ENCODE measurements around the gene TBCC. TPM values are rescaled to one million over a fixed set of nuclear protein-coding genes. Genes with fewer than 3 reads are reported as not detected.
"Not testable (repeated sequence)": the region's sequence is repeated elsewhere in the genome, so short reads cannot be mapped to it uniquely, and the experiment has no call there.

The TBCC gene
- total RNA-seq, 4 donors from 2014 or later: 32.0 to 44.2 (median 37.4) TPM

DNA sequence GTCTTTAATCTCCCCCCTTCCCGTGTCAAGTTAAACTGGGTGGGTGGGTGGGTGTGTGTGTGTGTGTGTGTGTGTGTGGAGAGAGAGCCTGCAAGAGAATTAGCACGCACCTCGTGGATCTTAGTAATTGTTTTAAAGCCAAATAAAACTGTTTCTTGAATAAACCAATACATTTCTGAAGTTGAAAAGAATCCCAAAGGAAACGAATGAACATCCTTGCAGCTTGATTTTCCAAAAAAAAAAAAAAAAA lies 35.6 kb upstream of the TBCC start:
- TF ChIP-seq EP300 (IDR thresholded peaks at IDR 0.05) (no peak), POLR2AphosphoS5 (IDR thresholded peaks at IDR 0.05) (no peak), POLR2A (IDR thresholded peaks at IDR 0.05) (no peak)
- TF ChIP-seq, protein P1, sequence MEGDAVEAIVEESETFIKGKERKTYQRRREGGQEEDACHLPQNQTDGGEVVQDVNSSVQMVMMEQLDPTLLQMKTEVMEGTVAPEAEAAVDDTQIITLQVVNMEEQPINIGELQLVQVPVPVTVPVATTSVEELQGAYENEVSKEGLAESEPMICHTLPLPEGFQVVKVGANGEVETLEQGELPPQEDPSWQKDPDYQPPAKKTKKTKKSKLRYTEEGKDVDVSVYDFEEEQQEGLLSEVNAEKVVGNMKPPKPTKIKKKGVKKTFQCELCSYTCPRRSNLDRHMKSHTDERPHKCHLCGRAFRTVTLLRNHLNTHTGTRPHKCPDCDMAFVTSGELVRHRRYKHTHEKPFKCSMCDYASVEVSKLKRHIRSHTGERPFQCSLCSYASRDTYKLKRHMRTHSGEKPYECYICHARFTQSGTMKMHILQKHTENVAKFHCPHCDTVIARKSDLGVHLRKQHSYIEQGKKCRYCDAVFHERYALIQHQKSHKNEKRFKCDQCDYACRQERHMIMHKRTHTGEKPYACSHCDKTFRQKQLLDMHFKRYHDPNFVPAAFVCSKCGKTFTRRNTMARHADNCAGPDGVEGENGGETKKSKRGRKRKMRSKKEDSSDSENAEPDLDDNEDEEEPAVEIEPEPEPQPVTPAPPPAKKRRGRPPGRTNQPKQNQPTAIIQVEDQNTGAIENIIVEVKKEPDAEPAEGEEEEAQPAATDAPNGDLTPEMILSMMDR (IDR thresholded peaks at IDR 0.05): no peak
- WGBS, 2 donors (ENCODE audit: low coverage in 1 of 2): 0% methylated on average over 4 of the region's 4 CpGs
- Histone ChIP-seq H3K9me3 (no peaks in the 10 kb centered on the region), H3K4me1 (peaks cover 0 to 50% (median 13%) of the 10 kb centered on the region in 3 donors), H3K4me3 (peak overlapping the region; percentile 63 to 79), H3K36me3 (no peaks in the 10 kb centered on the region), H3K27me3 (no peaks in the 10 kb centered on the region), H3K27ac (peak overlapping the region; percentile 93 to 100 (median 98))
- no peak for ATAC-seq

DNA sequence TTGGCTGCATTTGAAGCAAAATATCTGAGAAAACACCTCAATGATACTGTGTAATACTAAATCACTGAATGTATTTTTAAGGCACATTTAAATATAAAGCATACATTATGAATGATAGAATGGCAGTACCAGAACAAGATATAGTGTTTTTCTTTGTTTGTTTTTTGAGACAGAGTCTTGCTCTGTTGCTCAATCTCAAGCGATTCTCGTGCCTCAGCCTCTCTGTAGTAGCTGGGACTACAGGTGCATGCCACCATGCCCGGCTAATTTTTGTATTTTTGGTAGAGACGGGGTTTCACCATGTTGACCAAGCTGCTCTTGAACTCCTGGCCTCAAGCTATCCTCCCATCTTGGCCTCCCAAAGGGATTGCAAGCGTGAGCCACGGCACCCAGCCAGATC lies 33.6 kb upstream of the TBCC start:
- Histone ChIP-seq H3K4me1 (peaks cover 0 to 30% (median 6%) of the 10 kb centered on the region in 3 donors), H3K9me3 (no peaks in the 10 kb centered on the region), H3K4me3 (no peak overlapping the region), H3K36me3 (no peaks in the 10 kb centered on the region), H3K27me3 (no peaks in the 10 kb centered on the region), H3K27ac (peak overlapping the region in 1 of 4 donors; percentile 3)
- 82 to 98% methylated on average over 6 of the region's 6 CpGs for WGBS, 2 donors (ENCODE audit: low coverage in 1 of 2)
- TF ChIP-seq POLR2AphosphoS5 (IDR thresholded peaks at IDR 0.05): no peak
- TF ChIP-seq, protein P1 (IDR thresholded peaks at IDR 0.05): no peak
- TF ChIP-seq EP300 (IDR thresholded peaks at IDR 0.05): no peak
- no peak for TF ChIP-seq POLR2A (IDR thresholded peaks at IDR 0.05)
- ATAC-seq: no peak

DNA sequence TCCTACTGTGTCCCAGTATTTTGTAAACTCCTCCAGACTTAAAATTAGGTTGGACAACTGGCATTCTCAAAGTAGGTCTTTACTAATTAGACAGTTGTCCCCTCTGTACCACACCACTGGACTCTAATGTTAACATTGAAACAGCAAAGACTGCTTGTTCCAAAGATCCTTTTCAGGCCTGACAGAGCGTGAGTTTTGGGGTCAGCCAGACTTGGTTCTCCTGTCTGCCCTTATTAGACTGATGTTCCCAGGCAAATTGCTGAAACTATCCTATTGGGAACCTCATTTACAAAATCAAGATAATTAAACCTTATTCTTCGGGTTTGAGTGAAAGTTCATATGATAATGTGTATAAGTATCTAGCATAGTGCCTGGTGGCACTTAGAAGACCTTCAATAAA lies 32.2 kb upstream of the TBCC start:
- no peak for ATAC-seq
- no peak for TF ChIP-seq EP300 (IDR thresholded peaks at IDR 0.05)
- no peak for TF ChIP-seq POLR2A (IDR thresholded peaks at IDR 0.05)
- no peak for TF ChIP-seq POLR2AphosphoS5 (IDR thresholded peaks at IDR 0.05)
- TF ChIP-seq, protein P1 (IDR thresholded peaks at IDR 0.05): no peak
- Histone ChIP-seq H3K4me1 (peaks cover 0 to 30% (median 6%) of the 10 kb centered on the region in 3 donors), H3K36me3 (no peaks in the 10 kb centered on the region), H3K27me3 (no peaks in the 10 kb centered on the region), H3K27ac (no peak overlapping the region), H3K9me3 (no peaks in the 10 kb centered on the region), H3K4me3 (no peak overlapping the region)
- 85 to 100% methylated on average over 1 to 2 of the region's 2 CpGs for WGBS, 2 donors (ENCODE audit: low coverage in 1 of 2)

DNA sequence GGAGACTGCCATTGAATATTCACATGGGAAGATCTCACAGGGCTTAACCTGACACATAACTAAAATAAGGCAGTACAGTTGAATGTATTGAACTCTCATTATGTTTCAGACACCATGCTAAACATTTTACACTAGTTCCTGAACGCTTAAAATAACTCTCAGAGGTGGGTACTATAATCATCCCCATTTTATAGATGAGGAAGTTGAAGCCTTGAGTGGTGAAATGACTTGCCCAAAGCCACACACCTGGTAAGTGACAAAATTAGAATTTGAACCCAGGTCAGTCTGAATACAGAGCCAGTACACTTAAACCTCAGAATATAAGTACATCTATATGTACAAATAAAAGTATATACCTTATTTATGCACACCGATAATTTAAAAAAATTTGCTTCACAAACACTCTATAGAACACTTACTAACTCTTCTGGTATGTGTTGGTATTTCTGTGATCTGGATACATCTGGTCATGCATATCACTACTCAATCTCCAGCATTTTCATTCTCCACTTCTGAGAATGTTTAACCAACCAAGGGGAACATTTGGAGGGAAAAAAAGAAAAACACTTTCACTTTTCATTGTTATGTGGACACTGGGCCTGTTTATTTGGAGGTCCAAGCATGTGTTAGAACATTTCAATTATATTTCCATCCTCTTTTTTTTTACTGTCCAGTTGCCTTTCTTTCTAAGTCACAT lies 31.4 kb upstream of the TBCC start:
- Histone ChIP-seq H3K9me3 (no peaks in the 10 kb centered on the region), H3K27ac (no peak overlapping the region), H3K4me3 (no peak overlapping the region), H3K4me1 (peaks cover 0 to 30% (median 6%) of the 10 kb centered on the region in 3 donors), H3K27me3 (no peaks in the 10 kb centered on the region), H3K36me3 (no peaks in the 10 kb centered on the region)
- no peak for ATAC-seq
- TF ChIP-seq POLR2AphosphoS5 (IDR thresholded peaks at IDR 0.05): no peak
- no peak for TF ChIP-seq POLR2A (IDR thresholded peaks at IDR 0.05)
- TF ChIP-seq, protein P1 (IDR thresholded peaks at IDR 0.05): no peak
- no peak for TF ChIP-seq EP300 (IDR thresholded peaks at IDR 0.05)
- WGBS, 2 donors (ENCODE audit: low coverage in 1 of 2): 96 to 100% methylated on average over 2 of the region's 2 CpGs

DNA sequence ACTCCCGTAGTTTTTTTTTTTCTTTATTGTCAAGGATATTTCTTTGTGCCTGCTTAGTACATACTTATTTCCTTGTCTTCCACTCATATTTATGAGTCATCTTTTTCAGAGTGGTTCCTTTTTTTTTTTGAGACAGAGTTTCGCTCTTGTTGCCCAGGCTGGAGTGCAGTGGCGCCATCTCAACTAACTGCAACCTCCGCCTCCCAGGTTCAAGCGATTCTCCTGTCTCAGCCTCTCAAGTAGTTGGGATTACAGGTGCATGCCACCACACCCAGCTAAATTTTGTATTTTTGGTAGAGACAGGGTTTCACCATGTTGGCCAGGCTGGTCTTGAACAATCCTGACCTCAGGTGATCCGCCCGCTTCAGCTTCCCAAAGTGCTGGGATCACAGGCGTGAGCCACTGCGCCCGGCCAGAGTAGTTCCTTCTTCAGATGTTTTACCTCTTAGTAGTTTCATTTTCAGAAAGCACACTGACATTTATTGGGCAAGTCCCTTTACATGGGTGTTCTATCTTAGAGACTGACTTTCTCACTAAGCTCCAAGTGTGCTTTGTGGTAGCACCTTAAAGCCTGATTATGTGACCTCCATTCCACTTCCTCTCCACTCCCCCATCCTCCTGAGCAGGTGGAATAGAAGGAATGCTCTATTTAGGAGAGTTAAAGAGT lies 29.1 kb upstream of the TBCC start:
- H3K4me3 ChIP-seq, H3K9me3 ChIP-seq, H3K27ac ChIP-seq, H3K36me3 ChIP-seq, H3K27me3 ChIP-seq, ATAC-seq: not testable (repeated sequence)
- 64 to 97% methylated on average over 6 to 9 of the region's 10 CpGs for WGBS, 2 donors (ENCODE audit: low coverage in 1 of 2)
- H3K4me1 ChIP-seq: peaks cover 0 to 27% (median 0%) of the 10 kb centered on the region in 3 donors

All from gastroesophageal sphincter (tissue), 4 donors.